HL-60/S4 (cell line): Measurements from ENCODE around the gene TMEM255B.
"Not testable (repeated sequence)": the region's sequence is repeated elsewhere in the genome, so short reads cannot be mapped to it uniquely, and the experiment has no call there.

Source experiments
- in situ Hi-C: fragments of 300-500 bp; cut with MboI; formaldehyde crosslinking; loops from 2 replicates; pipeline ENCODE4 v1.14.3; 2022; ENCODE audit warnings: low sequenced_read_pairs

TMEM255B gene

GRCh38 chr13:113734099-113734825, 24.8 kb upstream of the TMEM255B start:
- in situ Hi-C loops: no loop called here

GRCh38 chr13:113734826-113735125, 24.2 kb upstream of the TMEM255B start:
- in situ Hi-C loops: no loop called here

- in situ Hi-C loops: no loop called here
Measured at GRCh38 chr13:113735194-113735593, 23.8 kb upstream of the TMEM255B start.

GRCh38 chr13:113735750-113736149, 23.3 kb upstream of the TMEM255B start:
- in situ Hi-C loops: no loop called here

- in situ Hi-C loops: no loop called here
Measured at GRCh38 chr13:113736258-113736731, 22.7 kb upstream of the TMEM255B start.

GRCh38 chr13:113737803-113738202, 21.2 kb upstream of the TMEM255B start:
- in situ Hi-C loops: no loop called here

GRCh38 chr13:113739527-113740285, 19.3 kb upstream of the TMEM255B start:
- in situ Hi-C loops: no loop called here

- in situ Hi-C loops: no loop called here
Measured at GRCh38 chr13:113740286-113740556, 18.8 kb upstream of the TMEM255B start.

GRCh38 chr13:113740661-113741060, 18.4 kb upstream of the TMEM255B start:
- in situ Hi-C loops: no loop called here

GRCh38 chr13:113741191-113741668, 17.8 kb upstream of the TMEM255B start:
- in situ Hi-C loops: no loop called here

- in situ Hi-C loops: no loop called here
Measured at GRCh38 chr13:113742000-113742441, 17.0 kb upstream of the TMEM255B start.

- in situ Hi-C loops: no loop called here
Measured at GRCh38 chr13:113742445-113743120, 16.4 kb upstream of the TMEM255B start.

- in situ Hi-C loops: no loop called here
Measured at GRCh38 chr13:113743366-113744195, 15.4 kb upstream of the TMEM255B start.

GRCh38 chr13:113744197-113745000, 14.6 kb upstream of the TMEM255B start:
- in situ Hi-C loops: no loop called here

GRCh38 chr13:113745059-113745458, 14.0 kb upstream of the TMEM255B start:
- in situ Hi-C loops: no loop called here

GRCh38 chr13:113745500-113746142, 13.4 kb upstream of the TMEM255B start:
- in situ Hi-C loops: not testable (repeated sequence)

GRCh38 chr13:113746143-113746525, 12.9 kb upstream of the TMEM255B start:
- in situ Hi-C loops: no loop called here

- in situ Hi-C loops: no loop called here
Measured at GRCh38 chr13:113746671-113747070, 12.4 kb upstream of the TMEM255B start.

GRCh38 chr13:113747291-113747833, 11.7 kb upstream of the TMEM255B start:
- in situ Hi-C loops: no loop called here
